Effector memory CD8-positive, alpha-beta T cell (primary cell): ENCODE results near the gene NAT16.
A peak's percentile ranks its signal among the peaks of the same experiment; 100 is the strongest.
"Not testable (repeated sequence)": the region's sequence is repeated elsewhere in the genome, so short reads cannot be mapped to it uniquely, and the experiment has no call there.

Experiments used
- ATAC-seq: fragments of 150-1000 bp; cut with Tn5 transposase; replicated peaks from 2 replicates; pipeline ENCODE4 v1.10.0; 2021; ENCODE audit warnings: mild to moderate bottlenecking, moderate library complexity
- DNase-seq, 3 experiments: peaks; one replicate each; pipeline ENCODE4 v3.0.0; 2021
- H3K27ac Mint-ChIP-seq, 2 donors: one replicate each; pipeline ENCODE4 v1.8.0; 2022; ENCODE audit warnings: mild to moderate bottlenecking in 2 of 2, mixed read lengths in 2 of 2, moderate library complexity in 2 of 2
- H3K27me3 Mint-ChIP-seq, 2 donors: one replicate each; pipeline ENCODE4 v1.8.0; 2022; ENCODE audit warnings: mixed read lengths in 2 of 2
- H3K36me3 Mint-ChIP-seq: one replicate; pipeline ENCODE4 v1.8.0; 2022; ENCODE audit warnings: mild to moderate bottlenecking, moderate library complexity, mixed read lengths; ENCODE audit not compliant: insufficient read depth
- H3K4me1 Mint-ChIP-seq, 2 donors: one replicate each; pipeline ENCODE4 v1.8.0; 2022; ENCODE audit warnings: low read depth in 2 of 2, mixed read lengths in 2 of 2
- H3K4me3 Mint-ChIP-seq, 2 donors: one replicate each; pipeline ENCODE4 v1.8.0; 2022; ENCODE audit warnings: mild to moderate bottlenecking in 2 of 2, mixed read lengths in 2 of 2, moderate library complexity in 2 of 2
- H3K9me3 Mint-ChIP-seq, 2 donors: one replicate each; pipeline ENCODE4 v1.8.0; 2022; ENCODE audit warnings: mixed read lengths in 2 of 2

NAT16 gene

DNA sequence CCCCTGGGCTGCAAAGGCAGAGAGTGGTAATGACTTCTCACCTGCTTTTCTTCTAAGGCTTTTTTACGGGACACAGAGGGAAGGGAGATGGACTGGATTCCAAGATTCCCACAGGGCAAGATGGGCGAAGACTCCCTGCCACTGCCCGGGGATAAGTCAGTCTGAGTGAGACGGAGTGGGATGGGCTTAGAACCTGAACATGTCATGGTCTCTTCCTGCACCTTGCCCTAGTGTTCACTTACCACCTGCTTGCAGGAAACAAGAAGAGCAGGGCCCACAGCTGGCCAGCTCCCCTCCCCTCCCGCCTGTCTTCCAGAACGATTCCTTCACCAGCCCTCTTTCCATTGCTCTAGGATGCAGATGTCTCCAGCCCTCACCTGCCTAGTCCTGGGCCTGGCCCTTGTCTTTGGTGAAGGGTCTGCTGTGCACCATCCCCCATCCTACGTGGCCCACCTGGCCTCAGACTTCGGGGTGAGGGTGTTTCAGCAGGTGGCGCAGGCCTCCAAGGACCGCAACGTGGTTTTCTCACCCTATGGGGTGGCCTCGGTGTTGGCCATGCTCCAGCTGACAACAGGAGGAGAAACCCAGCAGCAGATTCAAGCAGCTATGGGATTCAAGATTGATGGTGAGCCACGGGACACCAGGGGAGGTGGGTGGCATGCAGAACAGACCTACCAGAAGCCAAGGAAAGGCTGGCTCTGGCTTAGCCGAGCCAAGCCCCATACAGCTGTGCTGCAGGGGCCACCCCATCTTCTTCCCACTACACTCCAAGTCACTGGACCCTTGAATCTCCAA, 51.9 kb downstream of the NAT16 start:
- Mint-ChIP-seq H3K27ac (peak overlapping the region in 1 of 2 donors; percentile 56), H3K27me3 (peaks cover 40 to 76% of the 10 kb centered on the region in 2 donors), H3K4me1 (peaks cover 21 to 27% of the 10 kb centered on the region in 2 donors), H3K4me3 (no peak overlapping the region), H3K9me3 (no peaks in the 10 kb centered on the region), H3K36me3 (peaks cover 4% of the 10 kb centered on the region)
- no peak for ATAC-seq
- no peak for DNase-seq

DNA sequence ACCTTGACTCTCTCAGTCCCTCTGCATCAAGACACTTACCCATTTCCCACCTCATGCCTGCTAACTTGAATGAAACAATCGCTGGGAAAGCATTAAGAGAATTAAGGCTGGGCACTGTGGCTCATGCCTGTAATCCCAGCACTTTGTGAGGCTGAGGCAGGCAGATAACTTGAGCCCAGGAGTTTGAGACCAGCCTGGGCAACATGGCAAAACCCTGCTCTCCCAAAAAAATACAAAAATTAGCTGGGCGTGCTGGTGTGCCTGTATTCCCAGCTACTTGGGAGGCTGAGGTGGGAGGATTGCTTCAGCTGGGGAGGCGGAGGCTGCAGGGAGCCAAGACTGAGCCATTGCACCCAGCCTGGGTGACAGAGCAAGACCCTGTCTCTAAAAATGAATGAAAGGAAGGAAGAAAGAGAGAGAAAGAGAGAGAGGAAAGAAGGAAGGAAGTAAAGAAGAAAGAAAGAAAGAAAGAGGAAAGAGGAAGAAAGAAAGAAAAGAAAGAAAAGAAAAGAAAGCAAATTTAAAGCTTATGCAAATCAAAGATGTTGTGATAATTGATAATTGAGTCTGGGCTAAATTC, 52.5 kb downstream of the NAT16 start:
- H3K4me3 Mint-ChIP-seq: peak overlapping the region; percentile 64 to 74
- H3K27ac Mint-ChIP-seq: peak overlapping the region in 1 of 2 donors; percentile 63
- peaks cover 44 to 77% of the 10 kb centered on the region in 2 donors for H3K27me3 Mint-ChIP-seq
- peaks cover 3% of the 10 kb centered on the region for H3K36me3 Mint-ChIP-seq
- no peaks in the 10 kb centered on the region for H3K9me3 Mint-ChIP-seq
- DNase-seq (no peak), ATAC-seq (no peak)
- peaks cover 21 to 27% of the 10 kb centered on the region in 2 donors for H3K4me1 Mint-ChIP-seq

DNA sequence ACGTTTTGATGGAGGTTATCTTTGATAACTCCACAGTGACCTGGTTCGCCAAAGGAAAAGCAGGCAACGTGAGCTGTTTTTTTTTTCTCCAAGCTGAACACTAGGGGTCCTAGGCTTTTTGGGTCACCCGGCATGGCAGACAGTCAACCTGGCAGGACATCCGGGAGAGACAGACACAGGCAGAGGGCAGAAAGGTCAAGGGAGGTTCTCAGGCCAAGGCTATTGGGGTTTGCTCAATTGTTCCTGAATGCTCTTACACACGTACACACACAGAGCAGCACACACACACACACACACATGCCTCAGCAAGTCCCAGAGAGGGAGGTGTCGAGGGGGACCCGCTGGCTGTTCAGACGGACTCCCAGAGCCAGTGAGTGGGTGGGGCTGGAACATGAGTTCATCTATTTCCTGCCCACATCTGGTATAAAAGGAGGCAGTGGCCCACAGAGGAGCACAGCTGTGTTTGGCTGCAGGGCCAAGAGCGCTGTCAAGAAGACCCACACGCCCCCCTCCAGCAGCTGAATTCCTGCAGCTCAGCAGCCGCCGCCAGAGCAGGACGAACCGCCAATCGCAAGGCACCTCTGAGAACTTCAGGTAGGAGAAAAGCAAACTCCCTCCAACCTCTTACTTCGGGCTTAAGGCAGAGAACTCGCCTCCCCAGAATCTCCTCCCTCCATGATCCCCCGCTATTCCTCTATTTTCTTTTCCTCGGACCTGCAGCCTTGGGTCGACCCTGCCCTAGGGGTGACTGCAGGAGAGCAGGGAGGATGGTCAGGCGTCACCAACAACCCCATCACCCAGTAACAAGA, 53.2 kb downstream of the NAT16 start, which contains the start of gene SERPINE1:
Gene SERPINE1, plus strand, starts transcription at position 454 of the 809 bp plus-strand sequence. CDS start 1,290 bp downstream, outside the sequence.
- Mint-ChIP-seq H3K36me3 (no peaks in the 10 kb centered on the region), H3K9me3 (no peaks in the 10 kb centered on the region), H3K27ac (peak within 1 kb of the TSS; percentile 20 to 63), H3K4me1 (peaks cover 25 to 30% of the 10 kb centered on the region in 2 donors), H3K4me3 (peak within 1 kb of the TSS; percentile 64 to 74), H3K27me3 (peaks cover 49 to 77% of the 10 kb centered on the region in 2 donors)
- ATAC-seq (peak; percentile 82), DNase-seq (peak; percentile 37 to 43 (median 39))

DNA sequence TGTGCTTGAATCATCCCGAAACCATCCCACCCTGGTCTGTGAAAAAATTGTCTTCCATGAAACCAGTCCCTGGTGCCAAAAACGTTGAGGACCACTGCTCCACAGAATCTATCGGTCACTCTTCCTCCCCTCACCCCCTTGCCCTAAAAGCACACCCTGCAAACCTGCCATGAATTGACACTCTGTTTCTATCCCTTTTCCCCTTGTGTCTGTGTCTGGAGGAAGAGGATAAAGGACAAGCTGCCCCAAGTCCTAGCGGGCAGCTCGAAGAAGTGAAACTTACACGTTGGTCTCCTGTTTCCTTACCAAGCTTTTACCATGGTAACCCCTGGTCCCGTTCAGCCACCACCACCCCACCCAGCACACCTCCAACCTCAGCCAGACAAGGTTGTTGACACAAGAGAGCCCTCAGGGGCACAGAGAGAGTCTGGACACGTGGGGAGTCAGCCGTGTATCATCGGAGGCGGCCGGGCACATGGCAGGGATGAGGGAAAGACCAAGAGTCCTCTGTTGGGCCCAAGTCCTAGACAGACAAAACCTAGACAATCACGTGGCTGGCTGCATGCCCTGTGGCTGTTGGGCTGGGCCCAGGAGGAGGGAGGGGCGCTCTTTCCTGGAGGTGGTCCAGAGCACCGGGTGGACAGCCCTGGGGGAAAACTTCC, 54.0 kb downstream of the NAT16 start:
- H3K4me1 Mint-ChIP-seq: peaks cover 27 to 31% of the 10 kb centered on the region in 2 donors
- ATAC-seq (peak; percentile 59), DNase-seq (peak in 2 of 3 experiments; percentile 7 to 8)
- H3K9me3 Mint-ChIP-seq: no peaks in the 10 kb centered on the region
- no peaks in the 10 kb centered on the region for H3K36me3 Mint-ChIP-seq
- H3K27ac Mint-ChIP-seq: peak overlapping the region; percentile 20 to 63
- H3K27me3 Mint-ChIP-seq: peaks cover 53 to 79% of the 10 kb centered on the region in 2 donors
- H3K4me3 Mint-ChIP-seq: peak overlapping the region; percentile 64 to 74

DNA sequence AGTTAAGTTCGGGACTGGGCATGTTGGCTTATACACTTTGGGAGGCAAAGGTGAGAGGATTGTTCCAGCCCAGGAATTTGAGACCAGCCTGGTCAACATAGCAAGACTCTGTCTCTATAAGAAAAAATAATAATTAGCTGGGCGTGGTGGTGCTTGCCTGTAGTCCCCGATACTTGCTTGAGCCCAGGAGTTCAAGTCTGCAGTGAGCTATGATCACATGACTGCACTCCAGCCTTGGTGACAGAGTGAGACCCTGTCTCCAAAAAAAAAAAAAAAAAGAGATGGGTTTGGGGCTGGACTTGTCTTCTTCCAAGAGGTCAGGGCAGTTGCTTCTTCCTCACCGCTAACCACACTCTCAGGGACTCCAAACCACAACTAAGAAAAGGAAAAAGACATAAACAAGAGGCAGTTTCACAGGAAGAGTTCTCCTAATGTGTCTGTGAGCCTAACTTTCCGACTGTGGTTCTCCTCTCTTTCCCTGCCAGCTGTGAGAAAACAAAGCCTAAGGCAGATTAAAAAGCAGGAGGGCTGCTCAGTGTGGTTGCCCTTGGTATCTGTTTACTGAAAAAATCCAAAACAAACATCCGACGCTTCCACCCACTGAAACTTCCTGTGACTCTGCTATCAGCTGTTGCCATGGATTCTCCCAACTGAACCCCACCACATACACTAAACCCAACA, 55.6 kb downstream of the NAT16 start:
- Mint-ChIP-seq H3K36me3 (no peaks in the 10 kb centered on the region), H3K27me3 (peaks cover 54 to 82% of the 10 kb centered on the region in 2 donors), H3K9me3 (no peaks in the 10 kb centered on the region), H3K4me3 (no peak overlapping the region), H3K27ac (no peak overlapping the region), H3K4me1 (peaks cover 27 to 31% of the 10 kb centered on the region in 2 donors)
- ATAC-seq (no peak), DNase-seq (no peak)

DNA sequence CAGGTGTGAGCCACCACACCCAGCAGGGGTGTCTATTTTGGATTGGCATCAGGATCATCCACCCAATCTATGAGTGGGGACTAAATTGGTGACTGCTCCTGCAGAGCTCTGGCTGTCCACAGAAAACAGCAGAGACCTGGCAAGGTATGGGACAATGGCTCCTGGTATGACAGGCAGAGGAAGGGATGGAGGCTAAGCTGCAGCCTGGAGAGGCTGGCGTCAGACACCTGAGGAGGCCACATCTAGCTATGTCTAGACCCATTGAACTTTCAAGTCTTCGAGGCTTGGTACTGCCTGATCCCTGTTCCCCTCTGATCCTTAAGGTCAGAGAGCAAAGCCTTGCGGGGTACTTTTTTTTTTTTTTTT, 56.4 kb downstream of the NAT16 start:
- Mint-ChIP-seq H3K36me3 (no peaks in the 10 kb centered on the region), H3K9me3 (no peaks in the 10 kb centered on the region), H3K4me3 (no peak overlapping the region), H3K27ac (no peak overlapping the region), H3K4me1 (peaks cover 27 to 31% of the 10 kb centered on the region in 2 donors), H3K27me3 (peaks cover 63 to 88% of the 10 kb centered on the region in 2 donors)
- ATAC-seq (no peak), DNase-seq (no peak)

DNA sequence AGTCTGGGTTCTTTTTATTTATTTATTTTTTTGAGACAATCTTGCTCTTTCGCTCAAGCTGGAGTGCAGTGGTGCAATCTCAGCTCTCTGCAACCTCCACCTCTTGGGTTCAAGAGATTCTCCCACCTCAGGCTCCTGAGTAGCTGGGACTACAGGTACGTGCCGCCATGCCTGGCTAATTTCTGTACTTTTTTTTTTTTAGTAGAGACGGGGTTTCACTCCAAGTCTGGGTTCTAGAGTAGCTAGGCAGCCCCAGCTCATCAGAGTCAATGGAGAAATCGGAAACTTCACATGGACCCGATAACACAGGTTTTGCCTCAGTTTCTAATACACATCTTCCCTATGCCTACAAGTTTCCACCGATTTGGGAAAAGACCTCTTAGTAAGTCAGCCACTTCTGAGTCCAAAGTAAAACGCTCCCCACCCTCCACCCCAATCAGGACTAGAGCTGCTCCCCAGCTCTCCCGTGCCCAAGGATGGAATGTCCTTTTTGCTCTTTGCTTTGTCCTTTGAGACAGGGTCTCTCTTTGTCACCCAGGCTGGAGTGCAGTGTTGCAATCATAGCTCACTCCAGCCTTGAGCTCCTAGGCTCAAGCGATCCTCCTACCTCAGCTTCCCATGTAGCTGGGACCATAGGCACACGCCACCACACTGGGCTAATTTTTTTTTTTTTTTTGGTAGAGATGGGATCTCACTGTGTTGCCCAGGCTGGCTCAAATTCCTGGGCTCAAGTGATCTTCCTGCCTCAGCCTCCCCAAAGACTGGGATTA, 57.0 kb downstream of the NAT16 start:
- Mint-ChIP-seq H3K27me3 (peaks cover 67 to 94% of the 10 kb centered on the region in 2 donors), H3K36me3 (no peaks in the 10 kb centered on the region), H3K4me1 (peaks cover 27 to 28% of the 10 kb centered on the region in 2 donors), H3K9me3 (no peaks in the 10 kb centered on the region), H3K4me3 (no peak overlapping the region), H3K27ac (no peak overlapping the region)
- DNase-seq (no peak), ATAC-seq (no peak)

DNA sequence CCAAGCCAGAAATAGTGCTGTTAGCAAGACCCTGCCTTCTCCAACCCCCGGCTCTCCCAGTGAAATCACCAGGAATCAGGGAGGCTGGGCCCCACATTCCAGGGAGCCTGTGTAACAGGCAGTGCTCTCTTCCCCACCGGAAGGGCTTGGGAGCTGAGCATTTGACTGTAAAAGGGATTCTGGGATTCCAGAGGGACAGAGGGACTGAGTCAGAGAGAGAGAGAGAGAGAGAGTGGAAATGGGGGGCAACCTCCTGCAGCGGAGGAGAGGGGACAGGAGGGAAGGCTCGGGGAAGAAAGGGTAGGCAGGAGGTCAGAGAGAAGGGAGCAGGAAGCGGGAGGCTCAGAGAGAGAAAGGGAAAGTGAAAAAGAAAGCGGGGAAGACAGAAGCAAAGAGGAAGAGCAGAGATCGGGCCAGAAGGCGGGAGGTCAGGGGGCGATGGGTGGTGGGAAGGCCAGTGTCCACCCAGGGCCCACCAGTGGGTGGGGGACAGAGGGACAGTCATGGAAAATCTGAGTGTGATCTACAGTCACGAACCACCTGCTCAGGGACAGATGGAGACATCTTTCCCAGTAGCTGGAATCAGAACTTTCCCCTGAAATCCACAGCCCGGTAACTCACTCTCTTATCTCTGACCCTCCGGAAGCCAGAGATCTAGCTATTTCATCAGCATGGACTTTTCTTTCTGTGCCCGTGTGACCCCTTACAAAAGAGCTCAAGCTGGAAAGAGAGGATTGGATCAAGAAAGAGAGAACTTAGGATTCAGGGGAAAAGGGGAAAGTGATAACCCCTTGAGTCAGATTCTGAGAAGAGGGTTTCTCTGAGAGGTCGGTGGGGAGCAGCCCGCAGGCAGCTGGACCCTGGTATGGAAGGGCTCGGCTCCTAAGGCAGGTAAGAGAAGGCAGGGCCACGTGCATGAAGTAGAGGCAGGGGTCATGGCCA, 57.8 kb downstream of the NAT16 start:
- no peaks in the 10 kb centered on the region for H3K9me3 Mint-ChIP-seq
- peaks cover 70 to 100% of the 10 kb centered on the region in 2 donors for H3K27me3 Mint-ChIP-seq
- H3K4me1 Mint-ChIP-seq: peaks cover 25 to 26% of the 10 kb centered on the region in 2 donors
- H3K36me3 Mint-ChIP-seq: no peaks in the 10 kb centered on the region
- no peak overlapping the region for H3K27ac Mint-ChIP-seq
- H3K4me3 Mint-ChIP-seq: peak overlapping the region in 1 of 2 donors; percentile 29
- ATAC-seq: no peak
- no peak for DNase-seq

- not testable (repeated sequence) for H3K36me3 Mint-ChIP-seq, H3K27ac Mint-ChIP-seq, ATAC-seq, H3K9me3 Mint-ChIP-seq, DNase-seq
- peaks cover 70 to 98% of the 10 kb centered on the region in 2 donors for H3K27me3 Mint-ChIP-seq
- H3K4me1 Mint-ChIP-seq: peaks cover 19 to 20% of the 10 kb centered on the region in 2 donors
- peak overlapping the region in 1 of 2 donors; percentile 29 for H3K4me3 Mint-ChIP-seq
These were observed 58.5 kb downstream of the NAT16 start for GRCh38 chr7:101121631-101121990.
